Measurements from ENCODE around the gene DYNLRB1.

Gene DYNLRB1

DNA sequence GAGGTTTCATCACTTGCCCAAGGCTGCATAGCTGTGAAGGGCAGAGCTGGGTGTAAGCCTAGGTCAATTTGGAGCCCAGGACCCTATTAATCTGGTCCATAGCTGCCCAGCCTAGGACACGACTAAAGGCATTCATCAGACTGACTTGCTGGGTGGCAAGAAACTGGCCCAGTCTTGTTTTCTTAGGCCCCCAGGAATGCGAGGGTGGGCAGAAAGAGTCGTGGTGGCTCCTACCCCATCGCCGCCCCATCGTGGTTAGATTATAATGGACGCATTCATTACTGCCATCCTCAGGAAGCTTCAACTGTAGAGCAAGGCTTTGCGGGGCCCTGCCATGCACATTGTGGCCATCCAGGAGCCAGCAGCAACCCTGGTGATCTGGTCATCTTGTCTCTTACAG is 16.1 kb downstream of the DYNLRB1 start:
- TF ChIP-seq CTCF (IDR thresholded peaks at IDR 0.05; ENCODE audit: insufficient read depth, missing control alignments) = no peak
- no peak for DNase-seq (ENCODE audit: insufficient read length, low spot score)
- FAIRE-seq = no peak

DNA sequence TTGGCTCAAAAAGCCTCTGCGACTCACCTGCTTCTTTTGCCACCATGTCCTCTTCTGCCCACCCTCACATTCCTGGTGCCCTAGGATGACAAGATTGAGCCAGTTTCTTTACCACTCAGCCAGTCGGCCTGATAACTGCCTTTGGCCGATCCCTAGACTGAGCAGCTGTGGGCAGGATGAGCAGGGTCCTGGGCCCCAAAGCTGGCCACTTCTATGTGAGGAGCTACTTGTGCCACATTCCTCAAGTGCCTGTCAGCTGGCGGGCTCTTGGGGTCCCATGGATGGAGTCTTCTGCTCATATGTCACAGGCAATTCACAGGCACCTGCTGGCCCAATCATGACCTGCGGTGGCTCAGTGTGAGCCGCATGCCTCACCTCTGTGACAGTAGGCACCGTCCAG is 16.5 kb downstream of the DYNLRB1 start:
- DNase-seq (ENCODE audit: insufficient read length, low spot score) (no peak), FAIRE-seq (no peak)
- TF ChIP-seq CTCF (IDR thresholded peaks at IDR 0.05; ENCODE audit: insufficient read depth, missing control alignments) = no peak

GRCh38 chr20:34534391-34535165 is 18.4 kb downstream of the DYNLRB1 start:
- no peak for TF ChIP-seq CTCF (IDR thresholded peaks at IDR 0.05; ENCODE audit: insufficient read depth, missing control alignments)
- FAIRE-seq (no peak), DNase-seq (ENCODE audit: insufficient read length, low spot score) (no peak)

- TF ChIP-seq CTCF (IDR thresholded peaks at IDR 0.05; ENCODE audit: insufficient read depth, missing control alignments) = no peak
- DNase-seq (ENCODE audit: insufficient read length, low spot score) (no peak), FAIRE-seq (no peak)
Measured at GRCh38 chr20:34535301-34535840, 19.1 kb downstream of the DYNLRB1 start.

DNA sequence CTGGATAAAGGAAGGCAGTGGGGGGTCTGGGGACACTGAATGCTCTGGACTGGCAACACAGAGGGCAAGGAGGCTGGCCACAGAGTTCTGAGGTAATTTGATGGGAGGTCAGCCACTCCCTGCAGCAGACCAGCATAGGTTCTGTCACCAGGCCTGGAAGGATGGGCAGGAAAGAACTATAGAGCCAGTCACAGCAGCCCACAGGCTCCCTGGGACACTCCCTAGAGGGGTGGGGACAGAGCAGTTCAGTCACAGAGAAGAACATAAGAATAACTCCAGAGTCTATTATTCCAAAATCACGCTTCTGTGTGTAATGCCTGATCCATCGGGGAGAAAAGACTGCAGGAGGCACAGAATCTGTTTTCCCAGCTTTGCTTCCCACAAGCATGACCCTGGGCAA is 19.6 kb downstream of the DYNLRB1 start:
- no peak for TF ChIP-seq CTCF (IDR thresholded peaks at IDR 0.05; ENCODE audit: insufficient read depth, missing control alignments)
- FAIRE-seq (no peak), DNase-seq (ENCODE audit: insufficient read length, low spot score) (no peak)

- FAIRE-seq (no peak), DNase-seq (ENCODE audit: insufficient read length, low spot score) (no peak)
- TF ChIP-seq CTCF (IDR thresholded peaks at IDR 0.05; ENCODE audit: insufficient read depth, missing control alignments) = peak; percentile 68
Measured at GRCh38 chr20:34536798-34537394, 20.7 kb downstream of the DYNLRB1 start.

- FAIRE-seq = no peak
- no peak for TF ChIP-seq CTCF (IDR thresholded peaks at IDR 0.05; ENCODE audit: insufficient read depth, missing control alignments)
- DNase-seq (ENCODE audit: insufficient read length, low spot score) = no peak
Measured at GRCh38 chr20:34537651-34538050, 21.4 kb downstream of the DYNLRB1 start.

All from D721Med (cell line).